Lower leg skin (tissue), 4 donors: ENCODE results near the gene PHPT1. TPM values are rescaled to one million over a fixed set of nuclear protein-coding genes. Genes with fewer than 3 reads are reported as not detected.
"Not testable (repeated sequence)": the region's sequence is repeated elsewhere in the genome, so short reads cannot be mapped to it uniquely, and the experiment has no call there.

ENCODE experiments used
- DNase-seq, 2 donors: peaks; one replicate each; pipeline ENCODE4 v3.0.0-alpha.2; 2019; ENCODE audit warnings: low spot score in 2 of 2
- H3K4me3 ChIP-seq: fragments of 200-600 bp; sonication (generic); 2 replicates; pipeline ENCODE4 v1.5.1; 2017; ENCODE audit warnings: mild to moderate bottlenecking, low read depth; ENCODE audit not compliant: poor library complexity, severe bottlenecking
- CTCF ChIP-seq, 3 donors: fragments of 450-650 bp; IDR thresholded peaks; one replicate each; pipeline ENCODE4 v1.5.1; 2016; ENCODE audit warnings: antibody characterized with exemption in 3 of 3, mild to moderate bottlenecking in 3 of 3, moderate library complexity in 2 of 3
- POLR2A ChIP-seq, 2 donors: fragments of 450-650 bp; IDR thresholded peaks; one replicate each; pipeline ENCODE4 v1.6.1; 2016 to 2017; ENCODE audit warnings: antibody characterized with exemption in 2 of 2, mild to moderate bottlenecking in 1 of 2, moderate library complexity in 1 of 2
- WGBS, 2 donors: methylation state at CpG; one replicate each; pipeline ENCODE4 v1.1.5; 2018; 5-methylcytosine and 5-hydroxymethylcytosine counted together
- intact Hi-C: fragments of 100-400 bp; cut with DNase I; formaldehyde crosslinking; loops from one replicate; pipeline ENCODE4 v1.15.0; 2023; ENCODE audit warnings: low total_unique reads
- total RNA-seq, 4 donors: library from RNA; depleted of rRNA; stranded (reverse); fragments of >200 nt; gene quantifications; one replicate each; pipeline ENCODE4 v1.1.0, GENCODE V29; 2016

PHPT1 gene
- total RNA-seq, 4 donors from 2014 or later, result 22.0 to 60.4 (median 48.7) TPM

GRCh38 chr9:136840140-136840876, 8.9 kb upstream of the PHPT1 start:
- 62 to 72% methylated on average over 20 to 29 of the region's 32 CpGs for WGBS, 2 donors
- DNase-seq, result no peak

GRCh38 chr9:136840877-136841645, 8.1 kb upstream of the PHPT1 start:
- TF ChIP-seq CTCF (IDR thresholded peaks at IDR 0.05) (no peak), POLR2A (IDR thresholded peaks at IDR 0.05) (no peak)
- DNase-seq, result no peak
- intact Hi-C loops, result no loop called here
- no peak overlapping the region for H3K4me3 ChIP-seq
- 42 to 67% methylated on average over 15 to 28 of the region's 28 CpGs for WGBS, 2 donors

More at GRCh38 chr9:136840140-136840876, 8.9 kb upstream of the PHPT1 start:
- intact Hi-C loops, result no loop called here
- H3K4me3 ChIP-seq, result no peak overlapping the region
- no peak for TF ChIP-seq POLR2A (IDR thresholded peaks at IDR 0.05)
- no peak for TF ChIP-seq CTCF (IDR thresholded peaks at IDR 0.05)

DNA sequence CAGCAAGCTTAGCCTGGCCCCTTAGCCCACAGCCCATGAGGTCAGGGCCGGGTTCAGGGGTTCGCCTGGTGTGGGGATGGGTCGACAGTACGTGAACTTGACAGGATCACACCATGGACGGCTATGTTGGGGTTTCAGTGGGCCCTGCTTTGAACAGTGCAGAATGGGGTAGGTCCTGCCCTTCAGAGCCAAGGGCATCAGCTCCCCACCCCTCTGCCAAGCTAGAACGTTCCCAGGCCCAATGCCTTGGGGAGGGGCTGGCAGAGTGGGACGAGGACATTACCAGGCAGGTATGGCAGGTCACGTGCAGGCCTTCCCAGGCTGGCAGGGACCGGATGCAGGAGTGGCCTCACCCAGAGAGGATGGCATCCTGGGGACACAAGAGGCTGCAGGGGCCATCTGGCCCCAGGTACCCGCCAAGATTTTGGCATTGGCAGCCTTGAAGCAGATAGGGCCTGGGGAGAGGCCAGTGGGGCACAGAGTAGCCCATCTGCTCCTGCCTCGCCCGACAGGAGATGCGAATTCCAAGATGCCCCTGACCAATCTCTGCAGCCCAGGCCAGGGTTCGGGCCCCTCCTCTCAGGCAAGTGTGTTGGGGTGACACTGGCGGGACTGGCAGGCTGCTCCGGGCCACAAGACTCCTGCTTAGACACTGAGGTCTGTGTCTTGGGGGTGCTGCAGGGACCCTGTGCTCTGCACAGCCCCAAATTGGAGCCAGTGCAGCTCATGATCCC, 7.4 kb upstream of the PHPT1 start:
- intact Hi-C loops, result not testable (repeated sequence)

GRCh38 chr9:136842380-136842948, 6.7 kb upstream of the PHPT1 start, which contains the start of gene AJM1:
Gene AJM1, plus strand, starts transcription at chr9:136842478. Its CDS starts 1,937 bp downstream, at chr9:136844415.
- intact Hi-C loops, result not testable (repeated sequence)
- peak in 1 of 2 donors; percentile 95 for DNase-seq
- TF ChIP-seq CTCF (IDR thresholded peaks at IDR 0.05), result peak in 1 of 3 donors; percentile 11
- 0 to 5% methylated on average over 7 to 25 of the region's 27 CpGs for WGBS, 2 donors
- peak within 1 kb of the TSS; percentile 13 for H3K4me3 ChIP-seq

More for the DNA sequence above, 7.4 kb upstream of the PHPT1 start:
- 38 to 40% methylated on average over 14 to 16 of the region's 16 CpGs for WGBS, 2 donors
- not testable (repeated sequence) for H3K4me3 ChIP-seq, DNase-seq

GRCh38 chr9:136843159-136843800, 5.9 kb upstream of the PHPT1 start:
- H3K4me3 ChIP-seq, intact Hi-C loops, DNase-seq: not testable (repeated sequence)
- 7 to 9% methylated on average over 9 to 20 of the region's 21 CpGs for WGBS, 2 donors
